Ishikawa (cell line): Measurements from ENCODE around the gene TSG101.

Source experiments
- EP300 ChIP-seq: IDR thresholded peaks from 2 replicates; pipeline ENCODE4 v1.6.1; 2012; ENCODE audit warnings: borderline replicate concordance
- RAD21 ChIP-seq: IDR thresholded peaks from 2 replicates; pipeline ENCODE4 v1.6.1; 2012; ENCODE audit warnings: low read depth
- TAF1 ChIP-seq: IDR thresholded peaks from 2 replicates; pipeline ENCODE4 v1.6.1; 2012; ENCODE audit warnings: low read depth, mild to moderate bottlenecking
- TCF12 ChIP-seq: IDR thresholded peaks from 2 replicates; pipeline ENCODE4 v1.6.1; 2012; ENCODE audit warnings: low read depth
- TEAD4 ChIP-seq: IDR thresholded peaks from 2 replicates; pipeline ENCODE4 v1.6.1; 2012
- USF1 ChIP-seq: IDR thresholded peaks from 2 replicates; pipeline ENCODE4 v1.6.1; 2012

The TSG101 gene

GRCh38 chr11:18438691-18439090, 88.1 kb downstream of the TSG101 start:
- TF ChIP-seq TAF1 (no peak), RAD21 (no peak), EP300 (no peak), TCF12 (no peak), USF1 (no peak), TEAD4 (no peak)
